Measurements from ENCODE around the gene ANKLE2. TPM values are rescaled to one million over a fixed set of nuclear protein-coding genes. Genes with fewer than 3 reads are reported as not detected.

Gene ANKLE2
- total RNA-seq, 1 experiment from 2014 or later, result 80.3 TPM

- Histone ChIP-seq H2AFZ (ENCODE audit: low read length) (no peak overlapping the region), H2BK120ac (ENCODE audit: low read depth, low read length, poor library complexity, severe bottlenecking) (no peak overlapping the region), H2BK20ac (ENCODE audit: low read depth, low read length, poor library complexity, severe bottlenecking) (no peak overlapping the region), H2AK5ac (ENCODE audit: insufficient read length, low read length) (no peak overlapping the region), H3K56ac (ENCODE audit: insufficient read length, low read depth, low read length) (no peak overlapping the region), H2BK15ac (ENCODE audit: low read depth, low read length) (no peak overlapping the region), H2BK5ac (ENCODE audit: insufficient read length, low read length) (no peak overlapping the region), H3K9ac (ENCODE audit: extremely low read depth, insufficient read length, low read length) (no peak overlapping the region), H3K9me3 (ENCODE audit: control insufficient read depth, low read depth, low read length) (no peaks in the 10 kb centered on the region), H3K4me2 (ENCODE audit: insufficient read depth, insufficient read length, low read length) (no peak overlapping the region), H3K23me2 (ENCODE audit: insufficient read length, low read depth, low read length, poor library complexity, severe bottlenecking) (no peaks in the 10 kb centered on the region), H3K27me3 (ENCODE audit: insufficient read depth, low read length) (no peaks in the 10 kb centered on the region), H3K23ac (ENCODE audit: insufficient read length, low read depth, low read length) (no peak overlapping the region), H3T11ph (ENCODE audit: low read length) (no peak overlapping the region), H4K5ac (ENCODE audit: insufficient read length, low read depth, low read length) (no peak overlapping the region), H4K8ac (replicated peaks; ENCODE audit: insufficient read length, low read depth, low read length) (no peak overlapping the region), H3K79me2 (ENCODE audit: insufficient read depth, low read length) (peaks cover 6% of the 10 kb centered on the region; the same call in 1 of the 2 replicates), H3K14ac (ENCODE audit: insufficient read depth, low read length) (no peak overlapping the region), H4K20me1 (ENCODE audit: control insufficient read depth, insufficient read depth, insufficient read length) (no peaks in the 10 kb centered on the region), H3K4me1 (ENCODE audit: insufficient read depth, low read length) (no peaks in the 10 kb centered on the region), H3K27ac (ENCODE audit: insufficient read length, low read depth, low read length) (no peak overlapping the region), H4K91ac (ENCODE audit: insufficient read length, low read depth, low read length) (no peak overlapping the region), H3K4ac (ENCODE audit: low read depth, low read length) (no peak overlapping the region), H2BK12ac (ENCODE audit: insufficient read length, low read depth, low read length) (no peak overlapping the region), H3K18ac (ENCODE audit: insufficient read length, low read depth, low read length) (no peak overlapping the region), H3K79me1 (ENCODE audit: insufficient read depth, low read depth, low read length, poor library complexity, severe bottlenecking) (peaks cover 6% of the 10 kb centered on the region)
- Mint-ChIP-seq H3K36me3 (ENCODE audit: insufficient read depth in 1 of 3, low read depth in 3 of 3) (peaks cover 30 to 78% (median 63%) of the 10 kb centered on the region in 3 experiments; a peak in 6 of 7 replicates), H3K27me3 (ENCODE audit: low read depth) (no peaks in the 10 kb centered on the region), H3K4me1 (no peaks in the 10 kb centered on the region), H3K27ac (peak overlapping the region in 2 of 3 experiments; percentile 10 to 40; a peak in 3 of 7 replicates), H3K4me3 (no peak overlapping the region), H3K9me3 (no peaks in the 10 kb centered on the region)
- WGBS (ENCODE audit: extremely low coverage, insufficient read length, low lambda C conversion rate), result no CpG with 5 or more reads among the region's 61 CpGs
- DNase-seq, result no peak
- no peak for TF ChIP-seq CTCF (conservative IDR thresholded peaks at IDR 0.05)
Measured at GRCh38 chr12:132717531-132718387, 43.9 kb downstream of the ANKLE2 start.
